Ishikawa (cell line): Measurements from ENCODE around the gene ELMO1.

ENCODE experiments used
- CEBPB ChIP-seq: IDR thresholded peaks from 2 replicates; pipeline ENCODE4 v1.6.1; 2012
- CREB1 ChIP-seq: IDR thresholded peaks from 2 replicates; pipeline ENCODE4 v1.6.1; 2012; ENCODE audit warnings: low read depth
- EP300 ChIP-seq: IDR thresholded peaks from 2 replicates; pipeline ENCODE4 v1.6.1; 2012; ENCODE audit warnings: borderline replicate concordance
- FOXM1 ChIP-seq: IDR thresholded peaks from 2 replicates; pipeline ENCODE4 v1.6.1; 2012; ENCODE audit warnings: low read depth, borderline replicate concordance
- RAD21 ChIP-seq: IDR thresholded peaks from 2 replicates; pipeline ENCODE4 v1.6.1; 2012; ENCODE audit warnings: low read depth
- TAF1 ChIP-seq: IDR thresholded peaks from 2 replicates; pipeline ENCODE4 v1.6.1; 2012; ENCODE audit warnings: low read depth, mild to moderate bottlenecking
- TEAD4 ChIP-seq: IDR thresholded peaks from 2 replicates; pipeline ENCODE4 v1.6.1; 2012
- YY1 ChIP-seq: IDR thresholded peaks from 2 replicates; pipeline ENCODE4 v1.6.1; 2012; ENCODE audit warnings: low read depth
- ZBTB7A ChIP-seq: IDR thresholded peaks from 2 replicates; pipeline ENCODE4 v1.6.1; 2012; ENCODE audit warnings: low read depth
- TF ChIP-seq, protein P1 (sequence below): IDR thresholded peaks from 2 replicates; pipeline ENCODE4 v1.6.1; 2012
- TF ChIP-seq, protein P2 (sequence below): IDR thresholded peaks from 2 replicates; pipeline ENCODE4 v1.6.1; 2012; ENCODE audit warnings: low read depth, mild to moderate bottlenecking

DNA sequence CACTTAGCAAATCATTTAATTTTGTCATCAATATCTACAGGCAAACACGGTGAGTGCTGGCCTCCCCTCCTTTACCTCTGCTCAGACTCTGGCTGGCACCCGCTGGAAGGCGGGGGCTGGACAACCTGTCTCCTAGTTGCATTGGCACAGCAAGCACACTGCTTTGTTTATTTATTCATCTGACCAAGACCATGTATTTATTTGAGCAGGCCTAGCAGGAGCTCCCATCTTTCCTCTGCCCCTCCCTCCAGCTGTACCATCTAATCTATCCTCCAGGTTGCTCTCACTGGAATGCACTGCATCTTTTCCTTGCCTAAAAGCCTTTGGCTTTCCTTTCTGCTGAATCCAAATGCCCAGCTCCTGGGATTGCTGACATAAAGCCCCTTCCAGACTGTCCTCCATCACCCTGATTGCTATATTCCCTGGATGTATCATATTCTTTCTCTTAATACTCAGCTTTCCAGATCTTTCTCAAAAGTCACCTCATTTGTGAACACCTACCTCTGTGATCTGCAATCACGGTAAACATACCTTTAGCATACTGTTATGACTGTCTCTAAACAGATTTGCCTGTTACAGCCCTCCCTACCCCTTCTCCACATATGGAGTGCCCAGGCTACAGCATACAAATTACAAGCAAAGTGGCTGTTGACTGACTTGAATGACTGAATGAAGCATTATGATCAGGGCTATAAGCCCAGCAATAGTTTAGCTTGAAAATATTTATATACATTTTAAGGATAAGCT, 9.6 kb downstream of the ELMO1 start:
- TF ChIP-seq CREB1 (no peak), RAD21 (no peak), TEAD4 (no peak), FOXM1 (no peak), EP300 (no peak), YY1 (no peak), ZBTB7A (no peak), CEBPB (no peak), TAF1 (no peak)
- TF ChIP-seq, protein P1, sequence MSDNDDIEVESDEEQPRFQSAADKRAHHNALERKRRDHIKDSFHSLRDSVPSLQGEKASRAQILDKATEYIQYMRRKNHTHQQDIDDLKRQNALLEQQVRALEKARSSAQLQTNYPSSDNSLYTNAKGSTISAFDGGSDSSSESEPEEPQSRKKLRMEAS, result no peak
- TF ChIP-seq, protein P2, sequence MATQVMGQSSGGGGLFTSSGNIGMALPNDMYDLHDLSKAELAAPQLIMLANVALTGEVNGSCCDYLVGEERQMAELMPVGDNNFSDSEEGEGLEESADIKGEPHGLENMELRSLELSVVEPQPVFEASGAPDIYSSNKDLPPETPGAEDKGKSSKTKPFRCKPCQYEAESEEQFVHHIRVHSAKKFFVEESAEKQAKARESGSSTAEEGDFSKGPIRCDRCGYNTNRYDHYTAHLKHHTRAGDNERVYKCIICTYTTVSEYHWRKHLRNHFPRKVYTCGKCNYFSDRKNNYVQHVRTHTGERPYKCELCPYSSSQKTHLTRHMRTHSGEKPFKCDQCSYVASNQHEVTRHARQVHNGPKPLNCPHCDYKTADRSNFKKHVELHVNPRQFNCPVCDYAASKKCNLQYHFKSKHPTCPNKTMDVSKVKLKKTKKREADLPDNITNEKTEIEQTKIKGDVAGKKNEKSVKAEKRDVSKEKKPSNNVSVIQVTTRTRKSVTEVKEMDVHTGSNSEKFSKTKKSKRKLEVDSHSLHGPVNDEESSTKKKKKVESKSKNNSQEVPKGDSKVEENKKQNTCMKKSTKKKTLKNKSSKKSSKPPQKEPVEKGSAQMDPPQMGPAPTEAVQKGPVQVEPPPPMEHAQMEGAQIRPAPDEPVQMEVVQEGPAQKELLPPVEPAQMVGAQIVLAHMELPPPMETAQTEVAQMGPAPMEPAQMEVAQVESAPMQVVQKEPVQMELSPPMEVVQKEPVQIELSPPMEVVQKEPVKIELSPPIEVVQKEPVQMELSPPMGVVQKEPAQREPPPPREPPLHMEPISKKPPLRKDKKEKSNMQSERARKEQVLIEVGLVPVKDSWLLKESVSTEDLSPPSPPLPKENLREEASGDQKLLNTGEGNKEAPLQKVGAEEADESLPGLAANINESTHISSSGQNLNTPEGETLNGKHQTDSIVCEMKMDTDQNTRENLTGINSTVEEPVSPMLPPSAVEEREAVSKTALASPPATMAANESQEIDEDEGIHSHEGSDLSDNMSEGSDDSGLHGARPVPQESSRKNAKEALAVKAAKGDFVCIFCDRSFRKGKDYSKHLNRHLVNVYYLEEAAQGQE, result no peak
